Calu3 (cell line): Measurements from ENCODE around the gene SFTA2. TPM values are rescaled to one million over a fixed set of nuclear protein-coding genes. Genes with fewer than 3 reads are reported as not detected.

Experiments
- BruUV-seq: library from RNA; stranded (reverse); fragments of 400-500 nt; replicated peaks from 2 replicates; lab custom pipeline; 2021; lab: Mats Ljungman, UMichigan
- CTCF ChIA-PET: fragments of 300-600 bp; sonication (Branson Sonifier 250); formaldehyde crosslinking; loops from one replicate; lab custom pipeline; 2022; ENCODE audit warnings: antibody characterized with exemption; lab: Charles Lee
- DNase-seq: peaks from one replicate; pipeline ENCODE4 v3.0.0; 2022
- H3K27ac Mint-ChIP-seq: one replicate; pipeline ENCODE4 v1.8.0; 2022; ENCODE audit warnings: mixed read lengths; ENCODE audit not compliant: unreplicated experiment
- H3K27me3 Mint-ChIP-seq: one replicate; pipeline ENCODE4 v1.8.0; 2022; ENCODE audit warnings: mixed read lengths; ENCODE audit not compliant: unreplicated experiment
- H3K36me3 Mint-ChIP-seq: one replicate; pipeline ENCODE4 v1.8.0; 2022; ENCODE audit warnings: mild to moderate bottlenecking, moderate library complexity, mixed read lengths; ENCODE audit not compliant: insufficient read depth, unreplicated experiment
- H3K4me1 Mint-ChIP-seq: one replicate; pipeline ENCODE4 v1.8.0; 2022; ENCODE audit warnings: mild to moderate bottlenecking, low read depth, mixed read lengths; ENCODE audit not compliant: unreplicated experiment
- H3K4me3 Mint-ChIP-seq: one replicate; pipeline ENCODE4 v1.8.0; 2022; ENCODE audit warnings: mild to moderate bottlenecking, low read depth, moderate library complexity, mixed read lengths; ENCODE audit not compliant: unreplicated experiment
- H3K9me3 Mint-ChIP-seq: one replicate; pipeline ENCODE4 v1.8.0; 2022; ENCODE audit warnings: low read depth, mixed read lengths; ENCODE audit not compliant: unreplicated experiment
- intact Hi-C: fragments of 100-400 bp; cut with micrococcal nuclease; formaldehyde crosslinking; loops from one replicate; pipeline ENCODE4 v1.10.0; 2022; ENCODE audit not compliant: unreplicated experiment
- total RNA-seq: library from RNA; stranded (reverse); gene quantifications from 2 replicates; pipeline ENCODE4 v1.2.3, GENCODE V29; 2022
- TF ChIP-seq, protein P1 (sequence below): fragments of 200-600 bp; IDR thresholded peaks from one replicate; pipeline ENCODE4 v1.8.0; 2022; ENCODE audit warnings: antibody characterized with exemption; ENCODE audit not compliant: unreplicated experiment

The SFTA2 gene
- total RNA-seq, 1 experiment from 2014 or later: 184 TPM

DNA sequence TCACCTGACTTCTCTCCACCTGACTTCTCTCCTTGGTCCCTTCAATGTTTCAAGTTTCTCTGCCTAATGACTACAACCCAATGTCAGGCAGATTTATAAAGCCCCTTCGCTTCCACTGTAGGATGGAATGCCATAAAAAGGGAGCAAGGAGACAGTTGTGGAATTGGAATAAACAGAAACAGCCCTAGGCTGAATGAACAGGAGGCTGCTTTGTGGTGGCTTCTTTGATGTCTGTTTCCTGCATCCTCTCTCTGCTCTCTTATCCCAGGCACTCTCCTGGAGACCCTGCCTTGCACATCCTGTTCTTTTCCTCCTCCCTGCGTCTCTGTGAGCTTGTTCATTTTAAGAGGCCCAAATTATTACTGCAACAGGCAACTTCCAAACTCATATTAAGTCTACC lies 25.7 kb upstream of the SFTA2 start:
- CTCF ChIA-PET: interaction anchor here (0.7 kb wide), 1 partner anchor 10 kb away, joined by 5 read pairs; no protein-coding TSS in a partner anchor
- H3K4me3 Mint-ChIP-seq: no peak overlapping the region
- TF ChIP-seq, protein P1, sequence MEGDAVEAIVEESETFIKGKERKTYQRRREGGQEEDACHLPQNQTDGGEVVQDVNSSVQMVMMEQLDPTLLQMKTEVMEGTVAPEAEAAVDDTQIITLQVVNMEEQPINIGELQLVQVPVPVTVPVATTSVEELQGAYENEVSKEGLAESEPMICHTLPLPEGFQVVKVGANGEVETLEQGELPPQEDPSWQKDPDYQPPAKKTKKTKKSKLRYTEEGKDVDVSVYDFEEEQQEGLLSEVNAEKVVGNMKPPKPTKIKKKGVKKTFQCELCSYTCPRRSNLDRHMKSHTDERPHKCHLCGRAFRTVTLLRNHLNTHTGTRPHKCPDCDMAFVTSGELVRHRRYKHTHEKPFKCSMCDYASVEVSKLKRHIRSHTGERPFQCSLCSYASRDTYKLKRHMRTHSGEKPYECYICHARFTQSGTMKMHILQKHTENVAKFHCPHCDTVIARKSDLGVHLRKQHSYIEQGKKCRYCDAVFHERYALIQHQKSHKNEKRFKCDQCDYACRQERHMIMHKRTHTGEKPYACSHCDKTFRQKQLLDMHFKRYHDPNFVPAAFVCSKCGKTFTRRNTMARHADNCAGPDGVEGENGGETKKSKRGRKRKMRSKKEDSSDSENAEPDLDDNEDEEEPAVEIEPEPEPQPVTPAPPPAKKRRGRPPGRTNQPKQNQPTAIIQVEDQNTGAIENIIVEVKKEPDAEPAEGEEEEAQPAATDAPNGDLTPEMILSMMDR: no peak
- no peak overlapping the region for H3K27ac Mint-ChIP-seq
- H3K36me3 Mint-ChIP-seq: no peaks in the 10 kb centered on the region
- H3K27me3 Mint-ChIP-seq: peaks cover 60% of the 10 kb centered on the region
- peaks cover 8% of the 10 kb centered on the region for H3K4me1 Mint-ChIP-seq
- intact Hi-C loops: no loop called here
- no peaks in the 10 kb centered on the region for H3K9me3 Mint-ChIP-seq
- BruUV-seq: no TSS peak
- DNase-seq: no peak

DNA sequence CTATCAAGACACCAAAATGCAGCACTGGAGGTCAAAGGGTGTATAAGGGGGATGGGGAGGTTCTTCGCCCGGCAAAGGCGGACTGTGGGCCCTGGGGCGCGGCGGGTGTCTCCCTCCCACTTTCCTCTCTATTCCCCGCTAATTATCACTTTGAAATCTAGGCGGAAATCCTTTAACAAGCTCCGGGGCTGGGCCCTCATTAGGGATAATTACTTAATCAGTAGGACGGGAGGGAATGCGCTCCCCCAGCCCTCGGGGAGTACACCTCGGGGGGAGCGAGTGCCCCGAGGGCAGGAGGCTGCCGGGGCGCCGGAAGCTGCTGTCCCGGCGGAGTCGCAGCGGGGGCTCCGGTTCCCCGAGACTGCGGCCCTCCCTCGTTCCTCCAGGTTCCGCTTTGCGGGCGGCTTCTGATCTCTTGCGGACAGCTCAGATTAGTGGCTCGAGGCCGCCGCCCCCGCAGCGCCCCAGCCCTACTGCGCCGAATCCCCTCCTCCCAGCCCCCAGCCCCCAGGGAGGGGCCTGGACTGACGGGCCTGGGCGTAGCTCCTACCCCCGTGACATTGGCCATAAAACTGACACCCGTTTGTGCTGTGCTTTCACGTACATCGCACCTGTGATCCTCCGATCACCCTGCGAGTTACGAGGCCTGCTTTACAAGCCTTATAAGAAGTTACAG lies 23.5 kb upstream of the SFTA2 start:
- peak; percentile 72 for DNase-seq
- intact Hi-C loops: no loop called here
- Mint-ChIP-seq H3K4me1 (no peaks in the 10 kb centered on the region), H3K27ac (no peak overlapping the region), H3K9me3 (peaks cover 7% of the 10 kb centered on the region), H3K36me3 (no peaks in the 10 kb centered on the region), H3K4me3 (peak overlapping the region; percentile 46), H3K27me3 (peaks cover 82% of the 10 kb centered on the region)
- BruUV-seq: no TSS peak
- TF ChIP-seq, protein P1: no peak
- CTCF ChIA-PET: interaction anchor here (0.6 to 1.6 kb wide), 7 partner anchors 13 to 1173 kb away, joined by 3 to 7 read pairs (median 4); partner anchors contain the start of genes ATF6B and SFTA2

DNA sequence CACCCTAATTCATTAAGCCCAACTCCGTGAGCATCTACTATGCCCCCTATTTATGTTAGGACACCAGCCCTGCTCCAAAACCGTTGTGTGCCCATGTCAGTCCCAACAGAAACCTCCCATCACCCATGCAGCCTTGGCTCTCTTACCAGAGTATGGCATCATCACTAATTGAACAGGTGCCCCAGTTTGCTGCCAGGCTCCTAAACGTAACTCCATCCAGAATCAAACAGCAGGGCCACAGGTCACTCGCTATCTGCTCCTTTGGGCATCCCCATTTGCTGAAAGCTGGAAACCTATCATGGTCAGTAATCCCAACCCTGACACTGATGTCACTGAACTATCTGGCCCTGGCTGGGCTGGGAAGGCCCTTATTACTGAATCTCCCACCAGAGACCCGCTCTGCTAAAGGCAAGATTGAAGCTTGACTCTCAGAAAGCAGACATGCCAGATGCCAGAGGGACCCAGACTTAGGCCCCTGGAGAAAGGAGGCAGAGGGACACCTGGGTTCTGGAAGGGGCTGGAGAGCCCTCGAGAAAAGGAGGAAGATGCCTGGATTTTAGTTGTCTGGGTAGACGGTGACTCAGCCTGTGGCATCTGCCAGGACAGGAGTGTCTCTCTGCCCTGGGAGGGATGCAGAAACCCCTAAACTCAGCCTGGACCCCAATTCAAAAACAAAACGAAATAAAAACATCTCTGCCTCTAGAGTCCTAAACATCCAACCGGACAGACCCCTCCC lies 22.8 kb upstream of the SFTA2 start:
- BruUV-seq: no TSS peak
- DNase-seq: no peak
- Mint-ChIP-seq H3K4me3 (peak overlapping the region; percentile 46), H3K4me1 (no peaks in the 10 kb centered on the region), H3K27me3 (peaks cover 89% of the 10 kb centered on the region), H3K27ac (no peak overlapping the region), H3K9me3 (peaks cover 12% of the 10 kb centered on the region), H3K36me3 (no peaks in the 10 kb centered on the region)
- TF ChIP-seq, protein P1: no peak
- CTCF ChIA-PET: interaction anchor here (1.3 to 1.6 kb wide), 3 partner anchors 12 to 116 kb away, joined by 3 to 7 read pairs (median 4); no protein-coding TSS in a partner anchor
- intact Hi-C loops: no loop called here

DNA sequence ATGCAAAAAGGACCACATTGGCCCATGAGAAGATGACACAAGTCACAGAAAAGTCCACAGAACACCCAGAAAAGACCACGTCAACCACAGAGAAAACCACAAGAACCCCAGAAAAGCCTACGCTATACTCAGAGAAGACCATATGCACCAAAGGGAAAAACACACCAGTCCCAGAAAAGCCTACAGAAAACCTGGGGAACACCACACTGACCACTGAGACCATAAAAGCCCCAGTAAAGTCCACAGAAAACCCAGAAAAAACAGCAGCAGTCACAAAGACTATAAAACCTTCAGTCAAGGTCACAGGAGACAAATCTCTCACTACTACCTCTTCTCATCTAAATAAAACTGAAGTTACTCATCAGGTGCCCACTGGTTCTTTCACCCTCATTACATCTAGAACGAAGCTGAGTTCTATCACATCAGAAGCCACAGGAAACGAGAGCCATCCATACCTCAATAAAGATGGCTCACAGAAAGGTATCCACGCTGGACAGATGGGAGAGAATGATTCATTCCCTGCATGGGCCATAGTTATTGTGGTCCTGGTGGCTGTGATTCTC lies 20.0 kb upstream of the SFTA2 start:
- Mint-ChIP-seq H3K36me3 (no peaks in the 10 kb centered on the region), H3K9me3 (peaks cover 15% of the 10 kb centered on the region), H3K4me3 (no peak overlapping the region), H3K4me1 (no peaks in the 10 kb centered on the region), H3K27me3 (peaks cover 90% of the 10 kb centered on the region), H3K27ac (no peak overlapping the region)
- CTCF ChIA-PET: no interaction called here
- TF ChIP-seq, protein P1: no peak
- intact Hi-C loops: no loop called here
- DNase-seq: no peak
- no TSS peak for BruUV-seq
